HL-60 (cell line): Measurements from ENCODE around the gene LAMP5.

Experiments
- CTCF ChIP-seq: IDR thresholded peaks from one replicate; pipeline ENCODE4 v1.5.1; 2011; ENCODE audit warnings: low read length, control low read depth, inconsistent platforms; ENCODE audit not compliant: insufficient read depth
- GABPA ChIP-seq: IDR thresholded peaks from 2 replicates; pipeline ENCODE4 v1.6.1; 2012; ENCODE audit warnings: low read depth
- POLR2AphosphoS5 ChIP-seq: IDR thresholded peaks from 2 replicates; pipeline ENCODE4 v1.6.1; 2012; ENCODE audit warnings: low read depth

DNA sequence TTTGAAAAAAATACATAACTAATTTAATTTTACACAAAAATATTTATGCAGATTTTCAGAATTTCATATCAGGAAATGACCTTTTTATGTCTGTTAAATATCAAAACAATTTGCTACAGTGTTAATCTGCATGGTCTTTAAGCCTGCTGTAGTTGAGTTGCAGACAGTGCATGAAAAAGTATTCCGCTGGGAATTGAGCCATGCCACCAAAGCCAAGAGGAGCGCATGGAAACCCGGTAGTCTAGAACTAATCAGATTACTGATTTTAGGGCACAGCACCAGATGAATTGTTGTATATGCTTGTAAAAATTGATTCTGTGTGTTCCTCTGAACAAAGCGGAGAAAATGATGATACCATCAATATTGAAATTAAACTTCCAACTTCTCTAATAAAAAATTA is 34.3 kb upstream of the LAMP5 start:
- TF ChIP-seq CTCF, result no peak
- no peak for TF ChIP-seq POLR2AphosphoS5
- TF ChIP-seq GABPA, result no peak
